Keratinocyte (primary cell): Measurements from ENCODE around the gene RNF151.

Experiments
- EZH2 ChIP-seq: IDR thresholded peaks from one replicate; pipeline ENCODE4 v1.6.1; 2012; ENCODE audit warnings: inconsistent platforms, mild to moderate bottlenecking, low read length, moderate library complexity
- TF ChIP-seq, protein P1 (sequence below), 3 experiments: IDR thresholded peaks in 1 of 3; conservative IDR thresholded peaks in 1 of 3; optimal IDR thresholded peaks in 1 of 3; 2 replicates in 2 of 3; 3 replicates in 1 of 3; pipeline versions ENCODE3 to v1.5.1; 2011; ENCODE audit warnings: low read length in 3 of 3, mild to moderate bottlenecking in 3 of 3, moderate library complexity in 2 of 3, control low read depth in 1 of 3, inconsistent platforms in 1 of 3; ENCODE audit not compliant: insufficient read depth in 2 of 3; ENCODE audit errors: extremely low read depth in 1 of 3

DNA sequence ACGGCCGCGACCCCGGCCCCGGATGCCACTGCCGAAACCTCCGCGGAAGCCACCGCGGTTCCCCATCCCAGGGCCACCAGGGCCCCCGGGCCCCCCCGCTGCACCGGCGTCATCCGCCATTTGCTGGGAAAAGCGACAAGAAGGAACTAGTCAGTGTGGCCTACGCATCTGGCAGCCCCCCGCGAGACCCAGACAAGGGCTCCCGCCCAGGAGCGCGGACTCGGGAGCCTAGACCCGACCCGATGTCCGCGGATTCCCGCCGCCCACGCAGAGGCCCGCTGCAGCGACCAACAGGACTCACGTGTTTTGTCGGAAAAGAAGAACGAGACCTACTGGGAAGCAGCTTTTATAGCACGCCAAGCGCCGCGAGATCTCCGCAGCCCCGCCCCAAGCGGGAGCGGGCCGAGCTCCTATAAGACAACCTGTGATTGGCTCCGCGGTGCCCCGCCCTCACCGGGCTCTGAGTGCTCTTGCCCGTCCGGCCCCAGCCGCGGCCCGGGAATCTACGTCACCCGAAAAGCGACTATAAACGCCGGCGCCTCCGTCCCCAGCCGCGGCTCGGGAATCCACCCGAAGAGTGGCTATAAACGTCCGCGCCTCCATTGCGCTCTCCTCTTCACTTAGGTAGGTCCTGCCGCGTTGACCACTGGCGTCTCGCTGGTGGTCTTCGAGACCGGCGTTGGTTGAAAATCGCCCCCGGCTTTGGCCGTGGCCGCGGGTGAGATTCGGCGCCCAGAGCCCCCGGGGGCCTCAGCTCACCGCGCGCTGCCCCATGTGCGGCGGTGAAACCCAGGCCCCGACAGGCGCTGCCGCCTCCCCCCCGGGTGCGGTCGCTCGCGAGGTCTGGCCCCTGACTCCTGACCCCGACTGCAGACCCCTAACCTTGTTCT lies 1.9 kb upstream of the RNF151 start, which contains the start of gene RPS2:
- TF ChIP-seq, protein P1, sequence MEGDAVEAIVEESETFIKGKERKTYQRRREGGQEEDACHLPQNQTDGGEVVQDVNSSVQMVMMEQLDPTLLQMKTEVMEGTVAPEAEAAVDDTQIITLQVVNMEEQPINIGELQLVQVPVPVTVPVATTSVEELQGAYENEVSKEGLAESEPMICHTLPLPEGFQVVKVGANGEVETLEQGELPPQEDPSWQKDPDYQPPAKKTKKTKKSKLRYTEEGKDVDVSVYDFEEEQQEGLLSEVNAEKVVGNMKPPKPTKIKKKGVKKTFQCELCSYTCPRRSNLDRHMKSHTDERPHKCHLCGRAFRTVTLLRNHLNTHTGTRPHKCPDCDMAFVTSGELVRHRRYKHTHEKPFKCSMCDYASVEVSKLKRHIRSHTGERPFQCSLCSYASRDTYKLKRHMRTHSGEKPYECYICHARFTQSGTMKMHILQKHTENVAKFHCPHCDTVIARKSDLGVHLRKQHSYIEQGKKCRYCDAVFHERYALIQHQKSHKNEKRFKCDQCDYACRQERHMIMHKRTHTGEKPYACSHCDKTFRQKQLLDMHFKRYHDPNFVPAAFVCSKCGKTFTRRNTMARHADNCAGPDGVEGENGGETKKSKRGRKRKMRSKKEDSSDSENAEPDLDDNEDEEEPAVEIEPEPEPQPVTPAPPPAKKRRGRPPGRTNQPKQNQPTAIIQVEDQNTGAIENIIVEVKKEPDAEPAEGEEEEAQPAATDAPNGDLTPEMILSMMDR (optimal IDR thresholded peaks at IDR 0.05 in 1 of 3, IDR thresholded peaks at IDR 0.05 in 1 of 3, conservative IDR thresholded peaks at IDR 0.05 in 1 of 3; ENCODE audit: extremely low read depth in 1 of 3, insufficient read depth in 2 of 3, low read length in 3 of 3), result no peak
- TF ChIP-seq EZH2, result no peak
